PC-3 (cell line): ENCODE measurements around the gene GPR83. TPM values are rescaled to one million over a fixed set of nuclear protein-coding genes. Genes with fewer than 3 reads are reported as not detected.
"Not testable (repeated sequence)": the region's sequence is repeated elsewhere in the genome, so short reads cannot be mapped to it uniquely, and the experiment has no call there.

Experiments used
- ATAC-seq: fragments of 200-7000 bp; cut with Tn5 transposase; 2 replicates; pipeline ENCODE4 v1.9.1; 2020; ENCODE audit warnings: mild to moderate bottlenecking, moderate library complexity
- BruUV-seq: library from RNA; stranded (reverse); fragments of 400-500 nt; replicated peaks from 2 replicates; lab custom pipeline; 2021; lab: Mats Ljungman, UMichigan
- CTCF ChIA-PET: fragments of 300-600 bp; sonication (Branson Sonifier 250); formaldehyde crosslinking; loops from one replicate; lab custom pipeline; 2022; ENCODE audit warnings: antibody characterized with exemption; lab: Charles Lee
- POLR2A ChIA-PET: fragments of 300-600 bp; sonication (Branson Sonifier 250); formaldehyde crosslinking; loops from one replicate; lab custom pipeline; 2022; ENCODE audit warnings: antibody characterized with exemption; ENCODE audit not compliant: unreplicated experiment; lab: Charles Lee
- DNase-seq: peaks from one replicate; pipeline ENCODE4 v3.0.0-alpha.2; 2015
- H2AFZ ChIP-seq: fragments of 300-600 bp; sonication (generic); 2 replicates; pipeline ENCODE4 v1.6.0; 2016; ENCODE audit warnings: antibody characterized with exemption, low read length
- H3F3A ChIP-seq: fragments of 300-600 bp; sonication (generic); one replicate; pipeline ENCODE4 v1.6.0; 2017; ENCODE audit warnings: antibody characterized with exemption, low read length, control low read depth, mild to moderate bottlenecking; ENCODE audit not compliant: unreplicated experiment
- H3K27ac ChIP-seq: fragments of 300-600 bp; sonication (generic); 2 replicates; pipeline ENCODE4 v1.5.1; 2016; ENCODE audit warnings: mild to moderate bottlenecking, low read length
- H3K27me3 ChIP-seq: fragments of 300-600 bp; sonication (generic); 2 replicates; pipeline ENCODE4 v1.6.1; 2016; ENCODE audit warnings: low read length, mixed read lengths
- H3K36me3 ChIP-seq: fragments of 300-600 bp; sonication (generic); 2 replicates; pipeline ENCODE4 v1.6.1; 2016; ENCODE audit warnings: low read depth, mixed run types, low read length, mixed read lengths
- H3K4me1 ChIP-seq: fragments of 300-600 bp; sonication (generic); 2 replicates; pipeline ENCODE4 v1.5.1; 2016; ENCODE audit warnings: low read length; ENCODE audit not compliant: insufficient read depth
- H3K4me2 ChIP-seq: fragments of 300-600 bp; sonication (generic); 2 replicates; pipeline ENCODE4 v1.6.0; 2016; ENCODE audit warnings: low read length
- H3K4me3 ChIP-seq: fragments of 300-600 bp; sonication (generic); 2 replicates; pipeline ENCODE4 v1.5.1; 2016; ENCODE audit warnings: mild to moderate bottlenecking, low read length, mixed read lengths
- H3K79me2 ChIP-seq: fragments of 300-600 bp; sonication (generic); 2 replicates; pipeline ENCODE4 v1.6.1; 2017; ENCODE audit warnings: low read length, mixed read lengths
- H3K9ac ChIP-seq: fragments of 300-600 bp; sonication (generic); 2 replicates; pipeline ENCODE4 v1.6.0; 2016; ENCODE audit warnings: mild to moderate bottlenecking, low read length
- H3K9me2 ChIP-seq: fragments of 300-600 bp; sonication (generic); replicated peaks from 2 replicates; pipeline ENCODE4 v1.6.1; 2016; ENCODE audit warnings: mixed run types, low read length, mixed read lengths
- H3K9me3 ChIP-seq: fragments of 300-600 bp; sonication (generic); 2 replicates; pipeline ENCODE4 v1.6.1; 2016; ENCODE audit warnings: low read length, mixed read lengths
- H4K20me1 ChIP-seq: fragments of 300-600 bp; sonication (generic); 2 replicates; pipeline ENCODE4 v1.6.1; 2016; ENCODE audit warnings: low read length, mixed read lengths
- CTCF ChIP-seq: fragments of 300-600 bp; sonication (generic); conservative IDR thresholded peaks from 2 replicates; pipeline ENCODE4 v1.5.1; 2017; ENCODE audit warnings: antibody characterized with exemption, low read depth, mild to moderate bottlenecking, low read length
- EZH2 ChIP-seq: fragments of 300-600 bp; sonication (generic); IDR thresholded peaks from one replicate; pipeline ENCODE4 v1.6.1; 2017; ENCODE audit warnings: antibody characterized with exemption, mild to moderate bottlenecking, low read length; ENCODE audit not compliant: unreplicated experiment
- EZH2phosphoT487 ChIP-seq: fragments of 300-600 bp; sonication (generic); IDR thresholded peaks from 2 replicates; pipeline ENCODE4 v1.6.1; 2018; ENCODE audit warnings: mild to moderate bottlenecking, antibody characterized with exemption, low read length, borderline replicate concordance
- intact Hi-C: fragments of 100-400 bp; cut with micrococcal nuclease; formaldehyde crosslinking; loops from 2 replicates; pipeline ENCODE4 v1.9.0; 2023
- total RNA-seq: library from RNA; depleted of rRNA; stranded (reverse); fragments of >200 nt; gene quantifications from 2 replicates; pipeline ENCODE4 v1.2.3, GENCODE V29; 2014

The GPR83 gene
- total RNA-seq, 1 experiment from 2014 or later, result not detected

- BruUV-seq, result no TSS peak
- Histone ChIP-seq H3K9me3 (no peaks in the 10 kb centered on the region), H3K36me3 (no peaks in the 10 kb centered on the region), H3K4me3 (no peak overlapping the region), H3F3A (no peaks in the 10 kb centered on the region), H3K79me2 (no peaks in the 10 kb centered on the region), H3K9ac (no peak overlapping the region), H3K9me2 (no peaks in the 10 kb centered on the region), H2AFZ (no peak overlapping the region), H3K27me3 (no peaks in the 10 kb centered on the region), H3K4me1 (no peaks in the 10 kb centered on the region), H4K20me1 (no peaks in the 10 kb centered on the region), H3K4me2 (no peak overlapping the region), H3K27ac (no peak overlapping the region)
- ATAC-seq, result peak; percentile 61
- no peak for TF ChIP-seq CTCF
- no peak for TF ChIP-seq EZH2
- TF ChIP-seq EZH2phosphoT487, result no peak
- DNase-seq, result no peak
- CTCF ChIA-PET, result no interaction called here
- POLR2A ChIA-PET, result no interaction called here
- intact Hi-C loops, result no loop called here
These were observed 24.4 kb downstream of the GPR83 start for GRCh38 chr11:94376841-94377240.

- intact Hi-C loops, BruUV-seq, POLR2A ChIA-PET, H3K4me1 ChIP-seq, H2AFZ ChIP-seq, CTCF ChIA-PET, H3F3A ChIP-seq, H3K9ac ChIP-seq, H3K27me3 ChIP-seq, H4K20me1 ChIP-seq, ATAC-seq, H3K27ac ChIP-seq, H3K4me3 ChIP-seq, H3K36me3 ChIP-seq, H3K9me2 ChIP-seq, DNase-seq, H3K9me3 ChIP-seq, H3K79me2 ChIP-seq, H3K4me2 ChIP-seq: not testable (repeated sequence)
These were observed 30.6 kb downstream of the GPR83 start for GRCh38 chr11:94370576-94370975.

- H2AFZ ChIP-seq, BruUV-seq, H3K4me2 ChIP-seq, POLR2A ChIA-PET, H3F3A ChIP-seq, H3K36me3 ChIP-seq, H3K9me3 ChIP-seq, H4K20me1 ChIP-seq, CTCF ChIA-PET, H3K4me3 ChIP-seq, H3K27me3 ChIP-seq, intact Hi-C loops, ATAC-seq, H3K4me1 ChIP-seq, H3K79me2 ChIP-seq, H3K9ac ChIP-seq, DNase-seq, H3K27ac ChIP-seq, H3K9me2 ChIP-seq: not testable (repeated sequence)
These were observed 50.2 kb downstream of the GPR83 start for GRCh38 chr11:94350850-94351563.

- H2AFZ ChIP-seq, ATAC-seq, H3K9me2 ChIP-seq, H3F3A ChIP-seq, H3K9me3 ChIP-seq, H3K36me3 ChIP-seq, H3K4me3 ChIP-seq, DNase-seq, H3K79me2 ChIP-seq, BruUV-seq, POLR2A ChIA-PET, H3K4me2 ChIP-seq, H3K27me3 ChIP-seq, H4K20me1 ChIP-seq, H3K27ac ChIP-seq, H3K4me1 ChIP-seq, intact Hi-C loops, H3K9ac ChIP-seq, CTCF ChIA-PET: not testable (repeated sequence)
These were observed 54.9 kb downstream of the GPR83 start for GRCh38 chr11:94346311-94346710.
